Activated naive CD4-positive, alpha-beta T cell (primary cell): ENCODE measurements around the gene CTIF.
A peak's percentile ranks its signal among the peaks of the same experiment; 100 is the strongest.

Experiments
- DNase-seq, 4 experiments: peaks; one replicate each; lab custom pipeline; 2025; lab: John Stamatoyannopoulos, UW

CTIF gene

DNA sequence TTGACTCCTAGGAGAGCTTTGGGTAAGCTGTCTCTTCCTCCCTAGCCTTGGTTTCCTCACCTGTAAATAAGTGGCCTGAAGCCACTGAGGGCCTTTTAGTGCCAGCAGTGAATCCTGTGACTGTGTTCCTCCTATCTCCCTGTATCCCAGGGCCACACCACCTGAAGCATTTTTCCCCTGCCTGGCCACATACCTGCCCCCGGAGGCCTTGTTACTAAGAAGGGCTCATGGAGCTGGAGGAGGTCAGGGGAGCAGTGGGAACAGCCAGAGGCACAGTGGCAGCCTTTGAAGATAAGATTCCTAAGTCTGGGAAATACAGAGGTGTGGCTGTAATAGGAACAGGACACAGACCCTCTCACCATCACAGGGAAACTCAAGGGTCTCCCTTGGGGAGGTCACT, 249.5 kb downstream of the CTIF start:
- no peak for DNase-seq

DNA sequence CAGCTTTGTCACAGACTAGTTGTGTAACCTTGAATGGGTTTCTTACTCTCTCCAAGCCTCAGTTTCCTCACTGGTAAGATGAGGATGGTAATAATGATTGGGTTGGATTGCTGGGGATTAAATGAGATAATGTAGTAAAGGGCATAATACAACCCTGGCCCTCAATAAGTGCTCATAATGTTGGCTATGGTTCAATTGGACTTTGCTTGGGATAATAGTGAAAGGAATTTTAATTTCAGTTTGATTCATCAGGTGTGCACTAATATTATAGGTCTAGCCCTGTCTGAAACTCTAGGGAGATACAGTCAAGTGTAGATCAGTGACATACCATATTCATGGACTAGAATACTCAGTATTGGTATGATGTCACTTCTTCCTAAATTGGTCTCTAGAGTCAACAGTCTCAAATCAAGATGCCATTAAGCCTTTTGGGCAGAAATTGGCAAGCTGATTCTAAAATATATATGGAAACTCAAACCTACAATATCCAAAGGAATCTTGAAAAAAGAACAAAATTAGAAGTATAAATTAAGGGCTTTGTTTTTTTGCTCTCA, 250.5 kb downstream of the CTIF start:
- no peak for DNase-seq

DNA sequence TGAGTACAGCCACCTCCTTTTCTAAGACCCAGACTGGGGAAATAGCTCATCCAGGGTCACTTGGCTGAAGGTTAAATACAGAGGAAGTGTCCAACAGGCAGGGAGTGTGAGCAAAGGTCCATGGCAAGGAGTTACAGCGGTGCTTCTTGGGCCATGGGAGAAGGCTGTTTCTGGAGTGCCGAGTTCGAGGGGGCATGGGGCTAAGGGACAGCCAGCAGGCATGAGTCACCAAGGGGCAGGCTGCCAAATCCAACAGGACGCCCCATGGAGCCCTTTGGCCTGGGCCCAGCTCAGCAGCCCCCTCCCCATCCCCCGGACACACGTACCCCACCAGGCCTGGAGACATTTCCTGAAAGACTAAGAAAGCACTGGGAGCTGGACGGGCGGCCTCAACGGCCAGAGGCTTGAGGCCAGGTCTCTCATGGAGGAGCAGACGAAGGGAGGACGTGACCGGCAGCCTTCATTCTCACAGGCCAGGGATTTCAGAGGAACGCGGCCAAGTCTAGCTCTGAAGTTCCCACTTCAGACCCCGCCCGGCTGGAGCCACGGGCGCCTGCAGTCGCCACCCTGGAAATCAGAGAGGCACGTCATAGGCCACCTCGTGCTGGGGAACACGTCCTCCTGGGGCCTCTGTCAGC, 251.5 kb downstream of the CTIF start:
- DNase-seq = no peak

DNA sequence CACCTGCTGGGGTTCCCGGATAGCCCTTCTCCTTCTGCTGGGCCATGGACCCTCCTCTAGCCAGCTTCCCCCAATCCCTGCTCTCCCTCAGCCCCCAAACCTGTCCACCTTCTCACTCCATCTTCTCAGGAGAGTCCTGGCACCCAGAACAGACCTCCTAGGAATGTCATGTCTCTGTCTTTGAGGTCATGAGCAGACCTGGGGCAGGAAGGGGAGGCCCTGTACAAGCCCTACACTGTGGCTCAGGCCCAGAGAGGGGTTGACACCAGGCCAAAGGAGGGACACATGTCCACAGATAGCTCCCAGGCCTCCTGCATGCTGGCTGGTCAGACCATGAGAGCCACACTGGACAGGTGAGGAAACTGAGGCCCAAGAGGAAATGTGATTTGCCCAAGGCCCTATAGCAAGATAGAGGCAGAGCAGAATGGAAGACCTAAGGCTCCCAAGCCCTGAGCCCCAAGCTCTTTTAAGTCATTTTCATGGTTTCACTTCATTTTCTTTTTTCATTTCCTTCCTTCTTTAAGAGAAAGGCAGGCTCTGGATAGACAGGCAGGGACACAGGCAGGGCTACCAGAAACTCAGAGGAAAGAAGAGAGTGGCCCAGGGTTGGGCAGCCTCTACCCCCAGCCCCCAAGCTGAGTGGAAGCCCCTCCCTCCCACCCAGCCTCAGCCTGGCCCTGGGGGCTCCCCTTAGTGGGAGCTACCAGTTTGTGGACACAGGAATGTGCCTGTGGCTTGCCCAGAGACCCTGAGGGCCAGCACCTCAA, 252.2 kb downstream of the CTIF start:
- DNase-seq = no peak

DNA sequence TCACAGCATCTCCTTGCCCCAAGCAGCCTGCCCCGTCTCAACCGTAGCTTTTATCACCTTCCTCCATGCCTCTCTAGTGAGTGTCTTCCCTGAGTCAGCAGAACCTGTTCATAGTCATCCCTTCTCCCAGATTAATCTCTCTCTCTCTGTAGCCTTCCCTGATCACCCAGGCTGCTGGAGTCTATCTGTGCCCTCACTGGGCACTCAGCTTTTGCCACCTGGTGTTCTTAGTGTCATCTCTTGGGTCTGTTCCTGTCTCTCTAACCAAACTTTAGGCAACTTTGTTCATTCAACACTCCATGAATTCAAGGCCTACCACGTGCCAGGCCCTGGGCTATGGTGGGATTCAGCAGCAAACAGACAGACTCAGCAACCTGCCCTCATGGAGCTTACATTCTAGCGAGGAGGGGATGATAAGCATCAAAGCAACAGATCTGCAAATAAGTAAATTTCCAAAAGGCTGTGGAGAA, 252.8 kb downstream of the CTIF start:
- DNase-seq = no peak

DNA sequence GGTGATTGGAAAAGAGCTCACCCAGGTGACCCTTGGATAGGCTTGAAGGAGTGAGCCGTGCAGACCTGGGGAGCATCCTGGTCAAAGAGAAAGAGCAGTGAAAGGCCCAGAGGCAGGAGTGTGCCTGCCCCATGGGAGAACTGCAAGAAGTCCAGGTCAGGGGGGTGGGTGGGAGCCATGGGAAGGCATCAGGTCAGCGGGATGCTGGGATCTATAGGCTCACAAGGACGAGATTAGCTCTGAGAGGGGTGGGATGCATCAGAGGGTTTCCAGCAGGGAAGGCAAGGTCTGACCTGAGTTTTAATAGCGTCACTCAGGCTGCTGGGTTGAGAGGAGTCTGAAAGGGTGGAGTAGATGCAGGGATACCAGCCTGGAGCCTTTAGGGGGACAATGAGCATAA, 253.3 kb downstream of the CTIF start:
- no peak for DNase-seq

DNA sequence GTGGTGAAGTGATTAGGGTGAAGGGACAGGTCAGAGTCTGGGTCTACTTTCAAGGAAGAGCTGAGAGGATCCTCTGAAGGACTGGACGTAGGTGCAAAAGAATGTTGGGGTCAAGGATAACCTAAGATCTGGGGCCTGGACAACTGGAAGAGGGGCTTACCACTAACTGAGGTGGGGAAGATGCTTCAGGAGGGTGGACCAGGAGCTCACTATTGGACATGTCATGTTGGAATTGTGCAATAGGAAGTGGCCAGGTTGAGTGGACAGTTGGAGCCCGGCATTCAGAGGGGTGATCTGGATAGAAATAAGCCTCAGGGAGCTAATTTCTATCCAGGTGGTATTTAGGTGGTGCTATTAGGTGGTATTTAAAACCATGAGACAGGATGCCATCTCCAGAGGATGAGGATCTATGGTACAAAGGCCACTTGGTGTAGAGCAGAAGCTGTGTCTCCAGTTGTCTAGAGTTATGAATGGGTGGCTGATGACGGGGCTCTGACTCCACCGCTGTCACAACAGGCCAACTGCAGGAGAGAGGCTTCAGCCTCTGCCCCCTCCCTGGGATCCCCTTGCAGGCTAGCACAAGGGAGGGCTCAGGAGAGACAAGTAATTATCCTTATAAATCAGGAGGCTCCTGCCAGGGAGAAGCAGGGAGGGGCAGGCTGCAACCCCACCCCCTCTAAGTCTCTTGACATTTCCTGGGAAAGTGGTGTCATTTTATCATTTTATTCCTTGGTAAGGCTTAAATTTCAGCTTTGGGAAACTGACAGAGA, 254.0 kb downstream of the CTIF start:
- no peak for DNase-seq

DNA sequence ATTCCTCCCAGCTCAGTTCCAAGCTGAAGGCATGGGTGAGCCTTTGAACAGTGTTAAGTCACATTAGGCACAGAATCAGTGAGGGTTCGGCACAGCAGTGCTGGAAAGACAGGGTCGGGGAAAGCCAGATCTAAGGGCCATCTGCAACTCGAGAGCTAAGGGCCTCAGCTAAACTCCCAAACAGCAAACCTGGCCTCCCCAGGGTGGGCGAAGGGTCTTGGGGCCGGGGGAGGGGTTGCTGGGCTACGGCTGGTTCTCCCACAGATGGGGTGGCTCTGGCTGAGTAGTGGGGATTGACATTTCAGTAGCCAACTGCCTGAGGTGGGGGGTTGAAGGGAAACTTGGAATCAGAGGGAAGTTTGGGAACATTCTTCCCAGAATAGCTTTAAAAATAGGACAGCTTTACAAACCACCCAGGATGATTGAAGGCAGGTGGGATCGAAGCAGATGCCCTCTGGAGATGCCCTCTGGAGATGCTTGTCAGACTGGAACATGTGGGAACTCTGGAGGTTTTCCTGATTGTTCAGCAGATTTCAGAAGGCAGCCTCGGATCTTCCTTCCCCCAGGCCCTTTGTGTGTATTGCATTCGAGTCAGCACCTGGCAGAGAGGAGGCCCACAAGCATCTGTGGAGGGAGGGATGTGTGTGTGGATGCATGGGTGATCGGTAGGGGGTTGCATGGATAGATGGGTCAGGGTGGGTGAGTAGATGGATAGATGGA, 255.6 kb downstream of the CTIF start:
- no peak for DNase-seq

DNA sequence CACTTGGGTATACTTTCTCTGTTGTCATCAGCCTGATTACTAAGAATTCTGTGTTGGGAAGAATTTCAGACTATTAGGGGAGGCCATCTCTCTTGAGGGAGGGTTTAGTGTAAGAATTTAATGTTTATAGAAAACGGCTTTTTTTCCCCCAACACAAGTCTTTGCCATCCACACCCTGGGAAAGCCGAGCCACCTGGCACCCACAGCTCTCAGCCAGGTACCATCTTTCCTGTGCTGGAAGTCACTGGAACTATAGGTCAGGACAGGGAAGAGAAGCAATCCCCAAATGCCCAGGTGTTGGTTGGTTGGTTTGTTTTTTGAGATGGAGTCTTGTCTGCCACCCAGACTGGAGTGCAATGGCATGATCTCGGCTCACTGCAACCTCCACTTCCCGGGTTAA, 256.9 kb downstream of the CTIF start:
- no peak for DNase-seq

DNA sequence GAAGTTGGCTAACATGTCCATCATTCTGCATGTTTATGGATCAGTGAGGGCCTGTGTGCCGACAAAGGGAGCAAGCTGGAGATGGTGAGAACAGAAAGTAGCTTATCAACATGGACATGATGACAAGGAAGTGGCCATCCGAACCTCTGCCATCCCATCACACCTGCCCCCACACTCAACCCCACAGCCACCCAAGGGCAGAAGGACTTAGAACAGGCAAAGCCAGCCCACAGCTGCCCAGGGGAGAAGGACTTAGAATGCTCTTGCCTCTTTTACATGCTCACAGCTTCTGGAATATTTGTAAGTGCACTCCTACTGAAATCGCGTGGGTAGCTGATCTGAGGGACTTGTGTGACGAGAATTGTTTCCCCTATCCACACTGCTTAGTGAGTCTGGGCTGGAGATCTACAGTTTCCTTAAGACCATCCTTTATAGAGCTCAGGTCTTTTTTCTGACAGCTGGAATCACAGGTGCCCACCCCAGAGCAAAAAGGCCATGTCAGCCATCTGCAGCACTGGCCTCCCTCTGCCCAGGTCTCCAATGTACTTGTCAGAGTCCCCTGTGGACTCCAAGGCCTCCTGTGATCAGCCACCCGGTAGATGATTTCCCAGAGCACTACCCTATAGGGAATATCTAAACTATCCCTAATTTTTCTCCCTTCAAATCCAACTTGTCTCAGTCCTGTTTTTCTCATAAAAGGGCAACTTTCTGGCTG, 257.8 kb downstream of the CTIF start:
- no peak for DNase-seq

DNA sequence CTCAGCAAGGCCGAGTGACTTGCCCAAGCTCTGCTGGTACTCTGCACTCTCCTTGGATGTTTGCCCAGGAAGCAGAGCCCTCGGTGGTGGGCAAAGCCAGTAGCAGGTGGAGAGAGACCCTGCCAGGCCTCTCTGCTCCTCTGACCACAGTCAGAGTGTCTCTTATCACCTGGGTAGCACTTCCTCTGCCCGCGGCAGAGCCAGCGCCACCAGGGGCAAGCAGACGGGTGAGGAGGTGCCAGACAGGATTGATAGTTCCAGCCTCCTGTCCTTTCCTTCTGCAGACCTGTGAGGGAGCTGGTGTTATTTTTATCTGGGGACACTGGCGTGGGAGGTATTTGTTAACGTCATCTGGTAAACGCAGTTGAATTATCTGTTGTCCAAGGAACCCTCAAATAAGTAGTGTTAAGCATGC, 259.0 kb downstream of the CTIF start:
- no peak for DNase-seq

DNA sequence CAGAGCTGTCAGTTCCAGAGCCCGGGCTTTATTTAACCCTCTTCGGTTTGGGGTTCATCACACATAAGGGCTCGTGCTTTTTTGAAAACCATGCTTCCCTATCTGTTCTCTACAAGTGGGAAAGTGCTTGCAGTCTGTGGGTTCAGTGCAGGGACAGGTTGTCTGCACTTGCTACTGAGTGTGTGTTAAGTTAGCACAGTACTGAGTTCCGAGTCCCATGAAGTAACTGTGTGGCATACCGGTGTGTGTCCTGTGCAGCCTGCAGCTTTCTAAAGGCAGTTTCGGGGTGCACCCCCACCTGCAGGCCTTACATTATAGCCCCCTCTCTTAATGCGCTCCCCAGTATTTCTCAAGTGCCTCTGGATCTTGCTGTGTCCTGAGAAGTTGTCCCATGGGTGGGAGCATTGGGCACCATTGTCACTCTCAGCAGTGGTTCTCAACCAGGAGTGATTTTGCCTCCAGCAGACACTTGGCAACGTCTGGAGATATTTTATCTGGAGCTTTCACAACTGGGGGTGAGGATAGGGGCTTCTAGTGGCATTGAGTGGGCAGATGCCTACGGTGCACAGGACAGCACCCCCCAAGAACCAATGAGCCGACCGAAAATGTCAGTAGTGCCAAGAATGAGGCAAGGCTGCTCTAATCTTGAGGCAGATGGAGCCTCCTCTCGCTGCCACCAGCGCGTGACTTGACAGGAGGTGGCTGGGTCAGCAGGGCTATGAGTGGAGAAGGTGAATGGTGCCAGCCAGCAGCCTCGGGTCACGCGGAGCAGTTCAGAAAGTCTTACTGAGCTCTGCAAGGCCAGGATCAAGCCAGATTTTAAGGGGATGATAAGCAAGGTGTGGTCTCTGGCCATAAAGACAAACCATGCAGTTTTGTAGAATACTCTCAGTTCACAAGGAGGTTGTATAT, 259.8 kb downstream of the CTIF start:
- DNase-seq = no peak

DNA sequence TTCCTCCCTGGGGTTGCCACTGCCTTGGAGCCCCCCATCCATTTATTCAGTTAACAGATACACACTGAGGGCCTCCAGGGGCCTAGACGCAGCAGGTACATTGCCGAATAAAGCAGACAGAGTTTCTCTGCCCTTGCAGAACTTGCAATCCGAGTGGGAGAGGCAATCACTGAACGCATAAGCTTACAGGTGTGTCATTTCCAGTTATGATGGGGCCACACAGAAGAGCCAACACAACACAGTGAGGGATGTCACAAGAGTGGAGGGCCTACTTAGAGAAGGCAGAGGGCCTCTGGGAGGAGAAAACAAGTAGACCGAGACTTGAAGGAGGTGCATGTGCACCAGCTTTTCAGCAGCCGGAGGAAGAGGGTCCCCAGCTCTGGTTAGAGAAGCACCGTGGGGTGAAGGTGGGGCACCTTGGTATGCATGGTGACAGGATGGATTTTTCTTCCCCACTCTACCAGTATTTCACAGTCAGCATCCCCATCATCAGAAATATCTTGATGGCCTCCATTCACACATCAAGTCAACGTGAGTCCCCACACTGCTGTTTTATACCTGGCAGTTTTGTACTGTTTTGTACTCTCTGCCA, 261.0 kb downstream of the CTIF start:
- no peak for DNase-seq

DNA sequence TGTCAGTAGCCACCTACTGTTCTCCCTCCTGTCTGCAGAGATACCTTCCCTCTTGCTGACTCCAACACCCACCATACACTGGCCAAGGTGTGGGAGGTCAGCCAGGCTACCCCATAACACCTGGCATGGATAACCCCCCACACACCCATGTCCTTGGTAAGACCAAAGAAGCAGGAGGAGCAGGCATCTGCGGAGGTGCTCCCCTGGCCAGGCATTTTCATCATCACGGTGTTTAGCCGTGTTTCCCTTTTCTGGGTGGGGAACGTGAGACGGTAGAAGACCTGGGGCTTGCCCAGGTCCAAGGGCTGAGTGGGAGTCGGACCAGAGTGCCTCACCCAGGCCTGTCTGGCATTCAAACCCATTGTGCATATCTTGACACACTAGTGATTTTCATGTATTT, 261.6 kb downstream of the CTIF start:
- no peak for DNase-seq

DNA sequence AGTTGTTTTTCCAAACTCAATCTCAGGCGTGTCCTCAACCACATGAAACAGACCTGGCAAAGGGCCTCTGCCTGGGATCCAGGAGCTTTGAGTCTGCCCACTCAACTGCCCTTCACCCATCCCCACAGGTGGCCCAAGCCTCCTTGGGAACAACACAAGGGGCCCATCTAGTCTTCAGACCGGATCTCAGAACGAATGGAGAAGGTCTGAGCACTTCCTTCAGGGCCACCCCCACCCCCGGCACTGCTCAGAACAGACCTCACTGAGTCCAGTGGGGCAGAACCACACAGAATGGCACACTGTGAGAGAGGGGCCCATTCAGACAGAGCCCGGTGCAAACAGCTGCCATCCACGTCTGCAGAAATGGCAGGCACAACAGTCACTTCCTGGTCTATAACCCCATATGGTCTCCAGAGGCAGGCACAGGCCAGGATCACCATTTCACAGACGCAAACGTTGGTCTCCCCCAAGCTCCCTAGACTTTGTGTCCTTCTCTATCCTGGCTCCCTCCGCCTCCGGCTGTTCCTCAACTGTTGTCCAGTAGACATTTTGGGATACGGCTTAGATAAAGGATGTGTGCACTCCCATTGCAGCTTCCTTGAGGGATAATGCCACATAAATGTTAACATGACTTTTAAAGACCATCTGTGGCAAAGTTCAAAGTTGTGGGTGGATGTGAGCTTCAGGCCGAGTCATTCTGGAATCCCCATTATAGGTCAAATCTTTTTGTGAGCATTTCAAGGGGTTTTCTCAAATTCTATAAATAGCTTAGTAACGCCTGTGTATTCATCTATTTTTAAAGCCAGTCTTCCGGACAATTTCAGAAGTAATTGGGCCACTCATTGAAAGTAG, 262.3 kb downstream of the CTIF start:
- DNase-seq = no peak

DNA sequence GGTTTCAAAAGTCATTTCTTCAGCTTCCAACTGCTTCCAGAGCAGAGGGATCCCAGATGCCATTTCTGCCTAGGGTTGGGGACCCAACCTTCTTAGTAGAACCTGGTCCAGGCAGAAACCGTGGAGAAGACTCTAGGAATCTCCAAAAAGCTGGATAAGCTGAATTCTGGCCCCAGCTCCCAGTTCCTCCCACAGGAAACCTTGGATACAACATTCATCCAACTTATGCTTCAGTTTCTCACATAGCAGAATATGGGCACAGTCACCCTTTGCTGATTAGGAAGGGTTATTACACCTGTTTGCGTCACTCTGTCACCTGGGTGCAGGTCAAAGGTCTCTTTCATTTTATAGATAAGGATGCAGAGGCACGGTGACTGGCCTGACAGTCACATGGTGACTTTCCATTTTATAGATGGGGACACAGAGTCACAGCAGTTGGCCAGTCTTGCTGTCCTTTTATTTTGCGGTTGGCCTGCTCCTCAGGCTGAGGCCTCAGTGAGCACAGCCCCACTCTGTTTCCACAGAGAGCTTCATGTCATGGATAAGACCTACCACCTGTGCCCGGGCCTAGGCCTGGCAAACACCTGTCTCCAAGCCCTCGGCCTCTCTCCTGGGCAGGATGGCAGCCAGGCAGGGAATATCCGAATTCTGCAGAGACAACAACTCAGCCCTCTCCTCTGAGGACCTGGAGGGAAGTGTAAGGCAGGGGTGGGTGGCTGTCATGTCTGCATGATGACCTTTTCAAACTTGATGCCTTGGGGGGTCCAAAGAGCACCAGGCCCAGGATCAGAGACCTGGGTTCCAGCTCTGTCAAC, 263.1 kb downstream of the CTIF start:
- DNase-seq = no peak

DNA sequence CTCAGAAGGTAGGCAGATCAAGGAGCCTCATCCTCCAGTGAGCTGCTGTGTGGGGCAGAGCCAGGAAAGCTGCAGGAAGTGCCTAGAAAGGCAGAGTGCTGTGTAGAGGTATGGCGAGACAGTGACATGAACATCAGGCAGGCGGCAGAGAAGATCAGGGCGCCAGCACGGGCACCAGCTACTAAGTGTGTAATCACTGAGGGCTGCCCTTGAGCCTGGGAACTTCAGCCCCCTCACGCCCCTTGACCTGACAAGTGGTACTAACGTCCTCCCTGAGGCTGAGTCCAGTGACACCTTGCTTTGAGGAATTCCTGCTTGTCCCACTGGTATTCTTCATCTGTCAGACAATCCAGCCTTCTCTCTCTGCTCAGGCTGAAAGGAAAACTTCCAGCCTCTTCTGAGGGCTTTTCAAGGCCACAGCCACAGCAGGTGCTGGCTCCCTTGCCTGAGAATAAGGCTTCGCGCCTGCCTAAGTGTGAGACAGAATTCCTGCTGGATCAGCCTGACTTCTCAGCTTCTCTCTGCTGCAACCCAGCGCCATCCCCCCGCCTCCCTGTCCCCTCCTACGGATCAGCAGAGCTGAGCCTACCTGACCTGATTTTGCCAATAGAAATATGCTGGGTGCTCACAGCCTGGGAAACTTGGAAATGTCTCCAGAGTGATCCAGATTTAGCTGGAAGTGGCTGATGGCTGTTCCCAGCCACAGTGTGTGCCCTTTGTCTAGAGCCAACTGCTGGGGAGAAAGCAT, 263.9 kb downstream of the CTIF start:
- DNase-seq = peak in 1 of 4 experiments; percentile 5
